A549 (cell line): ENCODE measurements around the gene MUC5AC.

ENCODE experiments used
- BHLHE40 ChIP-seq: IDR thresholded peaks from 2 replicates; pipeline ENCODE4 v1.6.1; 2012; ENCODE audit warnings: low read depth, low read length, inconsistent platforms
- EP300 ChIP-seq, 2 experiments: fragments of >200 bp; sonication (Bioruptor Twin); formaldehyde crosslinking; IDR thresholded peaks; 2 replicates in 1 of 2; 3 replicates in 1 of 2; pipeline ENCODE4 v1.6.1; 2016 to 2017
- NFE2L2 ChIP-seq: fragments of 150-350 bp; conservative IDR thresholded peaks from 2 replicates; pipeline ENCODE4 v1.6.1; 2014; ENCODE audit warnings: low read length
- RFX5 ChIP-seq: fragments of 450-650 bp; IDR thresholded peaks from 2 replicates; pipeline ENCODE4 v1.7.1; 2014; ENCODE audit warnings: antibody characterized with exemption, mild to moderate bottlenecking, moderate library complexity
- SMC3 ChIP-seq: fragments of >200 bp; sonication (Bioruptor Twin); formaldehyde crosslinking; IDR thresholded peaks from 3 replicates; pipeline ENCODE4 v1.6.1; 2018; ENCODE audit warnings: inconsistent platforms
- TP53 ChIP-seq: fragments of 250-450 bp; sonication (Bioruptor Pico); IDR thresholded peaks from 2 replicates; pipeline ENCODE4 v1.5.0; 2021; ENCODE audit warnings: mild to moderate bottlenecking, moderate library complexity
- ZFP36 ChIP-seq: fragments of 450-650 bp; IDR thresholded peaks from 2 replicates; pipeline ENCODE4 v1.6.1; 2014; ENCODE audit warnings: borderline replicate concordance; ENCODE audit not compliant: partially characterized antibody
- TF ChIP-seq, protein P1 (sequence below): fragments of >200 bp; sonication (Bioruptor Twin); formaldehyde crosslinking; IDR thresholded peaks from 3 replicates; pipeline ENCODE4 v1.5.1; 2016

DNA sequence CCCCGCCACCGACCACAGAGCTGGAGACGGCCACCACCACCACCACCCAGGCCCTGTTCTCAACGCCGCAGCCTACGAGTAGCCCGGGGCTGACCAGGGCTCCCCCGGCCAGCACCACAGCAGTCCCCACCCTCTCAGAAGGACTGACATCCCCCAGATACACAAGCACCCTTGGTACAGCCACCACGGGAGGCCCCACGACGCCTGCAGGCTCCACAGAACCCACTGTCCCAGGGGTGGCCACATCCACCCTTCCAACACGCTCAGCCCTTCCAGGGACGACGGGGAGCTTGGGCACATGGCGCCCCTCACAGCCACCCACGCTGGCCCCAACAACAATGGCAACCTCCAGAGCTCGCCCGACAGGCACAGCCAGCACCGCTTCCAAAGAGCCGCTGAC is 84.0 kb downstream of the MUC5AC start:
- TF ChIP-seq, protein P1, sequence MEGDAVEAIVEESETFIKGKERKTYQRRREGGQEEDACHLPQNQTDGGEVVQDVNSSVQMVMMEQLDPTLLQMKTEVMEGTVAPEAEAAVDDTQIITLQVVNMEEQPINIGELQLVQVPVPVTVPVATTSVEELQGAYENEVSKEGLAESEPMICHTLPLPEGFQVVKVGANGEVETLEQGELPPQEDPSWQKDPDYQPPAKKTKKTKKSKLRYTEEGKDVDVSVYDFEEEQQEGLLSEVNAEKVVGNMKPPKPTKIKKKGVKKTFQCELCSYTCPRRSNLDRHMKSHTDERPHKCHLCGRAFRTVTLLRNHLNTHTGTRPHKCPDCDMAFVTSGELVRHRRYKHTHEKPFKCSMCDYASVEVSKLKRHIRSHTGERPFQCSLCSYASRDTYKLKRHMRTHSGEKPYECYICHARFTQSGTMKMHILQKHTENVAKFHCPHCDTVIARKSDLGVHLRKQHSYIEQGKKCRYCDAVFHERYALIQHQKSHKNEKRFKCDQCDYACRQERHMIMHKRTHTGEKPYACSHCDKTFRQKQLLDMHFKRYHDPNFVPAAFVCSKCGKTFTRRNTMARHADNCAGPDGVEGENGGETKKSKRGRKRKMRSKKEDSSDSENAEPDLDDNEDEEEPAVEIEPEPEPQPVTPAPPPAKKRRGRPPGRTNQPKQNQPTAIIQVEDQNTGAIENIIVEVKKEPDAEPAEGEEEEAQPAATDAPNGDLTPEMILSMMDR: no peak
- TF ChIP-seq ZFP36 (no peak), RFX5 (no peak), TP53 (CRISPR knock-in tag) (no peak), SMC3 (no peak), BHLHE40 (no peak), NFE2L2 (no peak), EP300 (IDR thresholded peaks at IDR 0.05) (no peak)
